HG03439 (cell line): ENCODE results near the gene FHIT.

Experiments used
- ATAC-seq: cut with Tn5 transposase; IDR thresholded peaks from one replicate; pipeline ENCODE4 v1.9.1; 2021; ENCODE audit warnings: mild to moderate bottlenecking, moderate library complexity; ENCODE audit not compliant: unreplicated experiment

Gene FHIT

DNA sequence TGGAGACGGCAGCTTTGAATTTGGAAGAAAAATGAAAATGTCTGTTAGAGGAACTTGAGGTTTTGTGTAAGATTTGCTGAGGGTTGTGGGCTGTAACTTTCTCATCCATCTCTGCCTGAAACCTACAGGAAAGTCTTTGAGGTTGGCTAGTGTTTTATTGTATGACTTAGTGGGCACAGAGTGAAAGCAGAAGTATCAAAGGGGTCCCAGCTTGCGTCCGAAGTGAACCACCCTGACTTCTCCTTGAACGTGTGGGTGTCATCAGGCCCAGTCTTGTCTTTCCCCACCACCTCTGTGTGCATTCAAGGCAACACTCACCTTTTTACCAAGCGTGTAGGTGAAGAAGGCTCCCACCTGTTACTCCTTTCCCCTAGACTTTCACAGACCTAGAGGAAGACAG lies 1519.3 kb downstream of the FHIT start:
- no peak for ATAC-seq

DNA sequence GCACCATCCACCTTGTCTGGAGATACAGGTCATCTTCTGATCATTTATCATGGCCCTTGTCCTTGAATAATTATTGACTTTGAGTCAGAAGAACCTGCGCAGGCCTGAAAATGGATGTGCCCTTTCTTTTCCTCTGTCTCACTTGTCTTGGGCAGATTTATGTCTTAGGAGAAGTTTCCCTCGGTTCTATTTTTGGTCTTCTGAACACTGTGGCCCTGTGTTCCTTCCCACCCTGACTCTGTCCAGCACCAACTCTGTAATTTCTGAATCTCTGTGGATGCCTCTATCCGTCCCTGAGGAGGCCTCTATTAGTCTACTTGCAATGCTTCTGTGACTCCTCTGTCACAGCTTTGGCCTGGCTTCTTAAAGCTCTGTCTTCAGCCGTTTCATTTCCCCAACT lies 1520.7 kb downstream of the FHIT start:
- no peak for ATAC-seq

DNA sequence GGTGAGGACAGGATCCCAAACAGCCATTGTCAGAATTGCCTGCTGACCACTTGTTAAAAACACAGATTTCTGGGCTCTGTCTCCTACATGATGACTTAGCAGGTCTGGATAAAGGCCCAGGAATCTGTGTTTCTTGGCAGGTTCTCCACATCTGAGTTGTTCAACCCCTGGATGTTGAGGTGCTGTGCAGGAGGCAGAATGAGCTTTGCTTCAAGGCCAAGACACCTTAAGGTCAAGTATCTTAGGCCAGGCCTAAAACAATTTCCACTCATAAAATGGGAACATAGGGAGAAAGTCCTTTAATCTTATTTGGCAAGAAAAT lies 1522.7 kb downstream of the FHIT start:
- ATAC-seq, result no peak

DNA sequence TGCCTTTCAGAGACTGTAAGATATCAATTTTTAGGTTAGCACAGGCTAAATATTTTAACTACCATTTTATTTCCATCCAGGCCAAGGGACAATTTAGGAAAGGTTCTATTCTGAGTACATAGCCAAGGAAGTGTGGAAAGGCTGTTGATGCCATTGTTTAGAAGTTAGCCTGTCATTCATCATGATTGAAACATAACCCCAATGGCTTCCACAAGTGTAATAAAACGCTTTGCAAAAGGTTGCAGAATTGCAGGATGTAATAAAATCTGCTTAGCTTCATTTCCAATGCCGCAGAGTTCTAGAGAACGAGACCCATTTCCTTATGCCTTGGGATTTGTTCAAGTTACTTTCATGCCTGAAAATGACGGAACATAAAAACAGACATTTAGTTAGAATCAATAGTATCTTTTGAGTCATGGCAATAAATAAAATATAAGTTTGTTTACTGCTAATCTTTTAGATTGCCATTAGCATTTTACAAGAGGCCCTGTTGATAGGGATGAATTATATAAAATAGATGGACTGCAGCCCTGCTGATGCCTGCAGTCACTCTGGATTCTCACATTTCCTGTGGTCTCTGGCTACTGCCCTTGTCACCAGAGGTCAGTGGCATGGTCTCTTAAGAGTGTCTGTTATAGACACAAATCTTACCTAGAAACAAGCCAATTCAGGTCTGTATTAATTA lies 1523.2 kb downstream of the FHIT start:
- ATAC-seq, result no peak

DNA sequence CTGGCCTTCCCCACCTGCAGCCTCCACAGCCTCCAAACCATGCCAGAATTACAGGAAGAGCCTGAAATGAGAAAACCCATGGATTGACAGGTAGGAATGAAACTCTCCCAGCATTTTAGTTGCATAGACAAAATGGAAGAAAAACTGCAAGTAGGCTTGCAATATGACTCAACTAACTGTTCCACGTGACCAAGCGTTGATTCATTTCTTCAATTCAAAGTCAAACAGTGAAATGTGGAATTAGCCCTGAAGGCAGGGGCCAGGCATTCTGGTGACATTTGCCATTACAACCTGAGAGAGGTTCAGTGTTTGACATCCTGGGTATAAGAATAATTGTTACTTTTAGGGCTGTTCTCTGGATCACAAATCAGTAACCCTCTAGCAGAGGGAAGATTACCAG lies 1525.0 kb downstream of the FHIT start:
- ATAC-seq, result no peak

DNA sequence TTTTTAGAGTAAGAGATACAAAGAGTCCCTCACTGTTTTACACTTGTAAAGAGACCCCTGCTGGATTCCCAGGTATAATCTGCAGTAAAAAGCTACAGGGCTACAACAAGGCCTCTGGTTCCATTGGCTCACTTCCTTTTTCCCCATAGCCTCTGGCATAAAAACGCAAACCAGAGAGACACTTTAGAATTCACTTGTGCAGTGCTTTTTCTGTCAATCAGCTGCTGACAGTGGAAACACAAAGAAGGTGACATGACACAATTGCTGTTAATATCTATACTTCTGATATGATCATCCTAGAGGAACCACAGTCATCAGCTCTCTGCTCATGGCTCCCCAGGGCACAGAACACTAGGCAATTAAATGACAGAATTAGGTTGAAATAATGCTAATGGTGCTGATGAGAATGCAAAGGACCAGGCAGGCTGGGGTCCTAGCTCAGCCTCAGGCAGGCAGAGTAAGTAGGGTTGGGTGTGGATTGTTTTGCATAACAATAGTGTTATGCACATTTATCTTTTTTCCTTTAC lies 1533.5 kb downstream of the FHIT start:
- ATAC-seq, result no peak

DNA sequence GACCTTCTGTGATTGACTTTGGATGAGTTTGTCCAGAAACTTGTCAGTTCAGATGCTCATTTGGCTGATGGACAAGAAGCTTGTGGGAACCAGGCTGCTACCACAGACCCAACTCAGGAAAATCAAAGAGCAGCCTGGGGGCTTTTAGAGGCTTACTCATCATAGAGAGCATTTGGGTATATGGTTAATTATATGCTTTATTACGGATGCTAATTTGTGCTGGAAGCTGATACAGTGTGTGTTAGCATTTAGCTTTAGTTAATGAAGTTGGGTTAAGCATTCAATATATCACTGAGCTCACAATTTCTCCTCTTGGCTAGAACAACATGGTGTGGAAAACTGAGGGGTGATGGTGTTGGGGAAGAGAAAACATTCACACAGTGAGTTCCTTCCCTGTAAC lies 1537.2 kb downstream of the FHIT start:
- ATAC-seq, result no peak

DNA sequence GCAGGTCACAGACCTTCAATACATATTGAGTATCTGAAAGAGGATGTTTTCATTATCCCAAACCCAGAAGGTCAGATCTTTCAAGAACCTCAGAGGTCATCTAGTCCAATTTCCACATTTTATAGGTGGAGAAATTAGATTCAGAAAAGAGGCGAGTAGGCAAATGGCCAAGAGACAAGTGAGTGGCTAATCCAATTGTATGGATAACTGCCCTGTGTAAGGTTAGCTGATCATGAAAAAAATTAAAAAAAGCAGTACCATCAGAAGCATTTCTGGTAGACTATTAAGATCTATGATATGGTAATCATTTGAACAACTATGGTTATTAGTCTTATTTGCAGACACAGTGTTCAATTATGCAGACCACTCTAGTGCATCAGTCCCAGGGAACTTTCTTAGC lies 1540.7 kb downstream of the FHIT start:
- ATAC-seq, result no peak

DNA sequence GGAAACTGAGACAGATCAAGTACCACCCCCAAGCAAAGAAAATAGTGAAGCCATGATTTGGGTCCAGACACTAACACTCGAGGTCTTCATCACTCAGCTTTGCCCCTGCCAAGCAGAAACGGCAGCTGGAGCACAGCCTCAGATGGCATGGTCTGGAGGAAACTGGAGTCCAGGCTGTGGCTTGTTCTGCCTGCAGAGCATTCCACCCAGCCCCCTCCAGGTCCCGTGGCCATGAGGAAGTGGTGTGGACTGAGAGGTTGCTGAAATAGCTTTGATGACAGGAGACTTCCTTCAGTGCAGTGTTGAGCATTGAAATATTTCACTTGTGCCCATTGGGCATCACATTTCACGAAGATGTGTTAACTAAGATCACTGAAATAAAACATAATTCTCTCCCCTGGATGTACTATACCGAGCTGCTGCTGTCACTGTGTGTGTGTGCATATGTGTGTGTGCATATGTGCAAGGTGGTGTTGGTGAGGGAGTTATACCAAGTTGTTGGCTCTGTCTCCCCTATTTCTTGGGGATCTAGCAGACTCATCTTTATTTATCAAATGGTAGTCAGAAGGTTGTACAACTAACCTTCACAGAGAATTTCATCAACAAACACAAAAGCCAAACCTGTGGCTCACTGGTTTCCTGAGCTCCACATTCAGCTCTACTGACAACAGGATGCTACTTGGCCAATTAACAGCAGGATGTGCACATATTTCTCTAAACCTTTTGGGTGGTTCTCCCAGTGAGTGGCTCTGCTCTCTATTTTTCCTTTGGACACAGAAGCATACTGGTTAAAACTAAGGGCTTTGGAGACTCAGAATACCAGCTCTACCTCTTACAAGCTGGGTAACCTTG lies 1541.3 kb downstream of the FHIT start:
- ATAC-seq, result no peak

DNA sequence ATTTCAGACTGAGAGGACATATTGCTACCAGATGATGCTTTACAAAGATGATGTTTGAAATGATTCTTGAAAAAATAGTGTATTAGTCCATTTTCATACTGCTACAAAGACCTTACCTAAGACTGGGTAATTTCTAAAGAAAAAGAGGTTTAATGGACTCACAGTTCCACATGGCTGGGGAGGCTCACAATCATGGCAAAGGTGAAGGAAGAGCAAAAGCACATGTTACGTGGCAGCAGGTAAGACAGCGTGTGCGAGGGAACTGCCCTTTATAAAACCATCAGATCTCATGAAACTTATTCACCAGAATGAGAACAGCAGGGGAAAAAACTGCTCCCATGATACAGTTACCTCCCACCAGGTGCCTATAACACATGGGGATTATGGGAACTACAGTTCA lies 1543.0 kb downstream of the FHIT start:
- no peak for ATAC-seq

DNA sequence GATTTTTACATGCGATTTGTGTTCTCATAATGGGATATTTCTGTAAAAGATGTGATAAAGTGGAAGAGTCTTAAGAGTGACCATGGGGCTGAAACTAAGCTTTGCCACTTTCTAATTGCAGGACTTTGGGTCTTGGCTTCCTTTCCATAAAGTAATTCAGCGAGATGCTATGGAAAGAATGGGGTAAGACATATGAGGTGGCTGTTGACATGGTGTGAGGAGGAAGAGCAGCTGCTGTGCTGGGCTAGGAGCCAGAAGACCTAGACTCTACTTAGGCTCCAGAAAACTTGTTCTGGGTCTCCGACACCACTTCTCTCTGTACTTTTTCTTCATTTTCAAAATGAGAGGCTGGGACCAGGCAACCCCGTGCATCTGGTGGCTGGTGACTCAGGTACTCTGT lies 1547.0 kb downstream of the FHIT start:
- no peak for ATAC-seq

DNA sequence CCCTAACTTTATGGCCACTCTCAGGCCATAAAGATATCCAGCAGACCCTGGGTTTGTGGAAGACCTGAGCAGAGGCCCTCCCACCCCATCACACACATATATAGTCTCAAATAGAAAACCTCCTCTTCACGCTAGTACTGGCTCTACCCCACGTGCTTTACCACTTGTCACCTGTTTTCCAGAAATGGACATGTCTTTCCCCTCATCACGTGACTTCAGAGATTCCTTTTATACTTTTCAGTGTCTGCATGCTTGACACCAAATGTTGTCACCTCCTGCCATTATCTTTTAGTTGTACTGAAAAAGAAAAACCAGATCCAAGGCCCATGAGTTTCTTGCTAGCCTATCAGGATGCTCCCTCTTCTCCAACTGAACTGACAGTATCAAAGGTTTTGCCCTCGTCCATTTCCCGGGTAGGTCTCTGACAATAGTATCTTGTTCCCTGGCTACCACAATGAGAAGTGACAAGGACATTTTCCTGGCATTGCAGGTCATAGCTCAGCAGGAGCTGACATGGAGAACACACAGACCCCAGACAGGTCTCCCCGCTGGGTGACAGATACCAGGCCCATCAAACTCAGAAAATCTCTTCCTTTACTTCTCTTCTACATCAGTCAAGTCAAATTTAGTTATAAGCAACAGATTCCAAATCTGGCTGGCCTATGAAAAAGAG lies 1551.5 kb downstream of the FHIT start:
- ATAC-seq, result no peak
